Epithelial cell of proximal tubule (primary cell): Measurements from ENCODE around the gene PVR. TPM values are rescaled to one million over a fixed set of nuclear protein-coding genes. Genes with fewer than 3 reads are reported as not detected.

Experiments
- DNase-seq: peaks from one replicate; pipeline ENCODE4 v3.0.0-alpha.2; 2011; ENCODE audit warnings: low read depth
- H3K4me3 ChIP-seq: 2 replicates; pipeline ENCODE4 v1.5.1; 2011; ENCODE audit warnings: low read depth, mild to moderate bottlenecking, low read length
- CTCF ChIP-seq: conservative IDR thresholded peaks from 2 replicates; pipeline ENCODE4 v1.5.1; 2012; ENCODE audit warnings: low read depth, mild to moderate bottlenecking, low read length
- total RNA-seq: library from RNA; depleted of rRNA; stranded (reverse); fragments of >200 nt; gene quantifications from 2 replicates; pipeline ENCODE4 v1.2.3, GENCODE V29; 2015

PVR gene
- total RNA-seq, 1 donor from 2014 or later: 116 TPM

- no peak for TF ChIP-seq CTCF
- H3K4me3 ChIP-seq: no peak overlapping the region
- DNase-seq: no peak
Measured at GRCh38 chr19:44649578-44650145, 6.0 kb downstream of the PVR start.

GRCh38 chr19:44653343-44653742 is 9.6 kb downstream of the PVR start:
- H3K4me3 ChIP-seq: no peak overlapping the region
- no peak for DNase-seq
- no peak for TF ChIP-seq CTCF

GRCh38 chr19:44653977-44654774 is 10.5 kb downstream of the PVR start:
- DNase-seq: no peak
- TF ChIP-seq CTCF: peak; percentile 63
- no peak overlapping the region for H3K4me3 ChIP-seq

GRCh38 chr19:44657211-44657921 is 13.7 kb downstream of the PVR start:
- peak; percentile 86 for TF ChIP-seq CTCF
- H3K4me3 ChIP-seq: no peak overlapping the region
- DNase-seq: no peak

GRCh38 chr19:44658069-44658733 is 14.5 kb downstream of the PVR start:
- TF ChIP-seq CTCF: no peak
- H3K4me3 ChIP-seq: no peak overlapping the region
- no peak for DNase-seq

- no peak for DNase-seq
Measured at GRCh38 chr19:44660081-44660480, 16.4 kb downstream of the PVR start.

More at GRCh38 chr19:44660081-44660480, 16.4 kb downstream of the PVR start:
- no peak for TF ChIP-seq CTCF
- no peak overlapping the region for H3K4me3 ChIP-seq
